Dedifferentiated amniotic fluid mesenchymal stem cell (primary cell): ENCODE results near the gene CDH3.

ENCODE experiments used
- DNase-seq: peaks from one replicate; pipeline ENCODE4 v3.0.0-alpha.2; 2016; ENCODE audit errors: extremely low spot score

The CDH3 gene

GRCh38 chr16:68644715-68645493, at the start of gene CDH3:
TSS of gene CDH3 (plus strand) at chr16:68645310. CDS start at chr16:68645380, 70 bp downstream.
- DNase-seq, result no peak

DNA sequence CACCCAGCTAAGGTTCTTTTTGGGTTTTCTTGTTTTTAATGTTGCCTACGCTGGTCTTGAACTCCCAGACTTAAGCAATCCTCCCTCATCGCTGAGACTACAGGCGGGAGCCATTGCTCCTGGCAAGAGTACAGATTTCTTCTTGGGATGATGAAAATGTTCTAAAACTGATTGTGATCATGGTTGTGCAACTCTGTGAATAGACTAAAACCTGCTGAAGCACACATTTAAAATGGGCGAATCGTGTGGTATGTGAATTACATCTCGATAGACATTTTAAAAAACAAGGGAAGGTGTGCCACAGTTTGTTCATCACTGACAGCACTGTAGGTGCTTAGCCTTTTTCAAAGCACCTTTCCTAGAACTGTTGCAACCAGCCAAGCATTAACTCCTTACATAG, 48.8 kb upstream of the CDH3 start:
- no peak for DNase-seq

DNA sequence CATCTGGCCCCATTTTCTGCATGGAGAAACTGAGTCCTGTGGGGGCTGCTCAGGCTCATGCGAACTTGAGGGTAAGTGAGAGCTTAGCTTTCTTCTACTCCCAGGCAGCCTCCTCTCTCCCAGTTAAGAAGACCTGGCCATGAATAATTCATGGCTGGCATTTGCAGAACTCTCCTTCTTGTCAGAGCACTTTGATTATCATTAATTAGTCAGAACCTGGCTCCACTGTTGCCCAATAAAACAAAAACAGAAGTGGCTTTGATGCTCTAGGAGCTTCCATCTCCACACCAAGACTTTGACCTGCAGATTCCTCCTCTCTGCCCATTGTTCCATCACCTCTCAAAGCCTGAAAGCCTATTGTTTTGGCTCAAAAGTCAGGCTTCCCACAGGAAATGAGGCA, 45.5 kb upstream of the CDH3 start:
- no peak for DNase-seq

- DNase-seq, result no peak
These were observed 39.4 kb upstream of the CDH3 start for GRCh38 chr16:68605746-68606145.

GRCh38 chr16:68607443-68607842, 37.7 kb upstream of the CDH3 start:
- no peak for DNase-seq

DNA sequence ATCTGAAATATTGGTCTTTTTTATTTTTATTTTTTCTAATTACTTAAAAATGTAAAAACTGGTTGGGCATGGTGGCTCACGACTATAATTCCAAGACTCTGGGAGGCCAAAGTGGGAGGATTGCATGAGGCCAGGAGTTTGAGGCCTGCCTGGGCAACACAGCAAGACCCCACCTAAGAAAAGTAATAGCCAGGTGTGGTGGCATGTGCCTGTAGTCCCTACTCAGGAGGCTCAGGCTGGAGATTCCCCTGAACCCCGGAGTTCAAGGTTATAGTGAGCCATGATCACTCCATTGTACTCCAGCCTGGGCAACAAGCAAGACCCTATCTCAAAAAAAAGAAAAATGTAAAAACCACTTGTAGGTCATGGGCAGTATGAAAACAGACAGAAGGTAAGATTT, 36.8 kb upstream of the CDH3 start:
- DNase-seq, result no peak

GRCh38 chr16:68612996-68613395, 32.1 kb upstream of the CDH3 start:
- DNase-seq, result no peak

GRCh38 chr16:68617734-68618133, 27.4 kb upstream of the CDH3 start:
- no peak for DNase-seq

GRCh38 chr16:68626557-68626956, 18.6 kb upstream of the CDH3 start:
- DNase-seq, result no peak

DNA sequence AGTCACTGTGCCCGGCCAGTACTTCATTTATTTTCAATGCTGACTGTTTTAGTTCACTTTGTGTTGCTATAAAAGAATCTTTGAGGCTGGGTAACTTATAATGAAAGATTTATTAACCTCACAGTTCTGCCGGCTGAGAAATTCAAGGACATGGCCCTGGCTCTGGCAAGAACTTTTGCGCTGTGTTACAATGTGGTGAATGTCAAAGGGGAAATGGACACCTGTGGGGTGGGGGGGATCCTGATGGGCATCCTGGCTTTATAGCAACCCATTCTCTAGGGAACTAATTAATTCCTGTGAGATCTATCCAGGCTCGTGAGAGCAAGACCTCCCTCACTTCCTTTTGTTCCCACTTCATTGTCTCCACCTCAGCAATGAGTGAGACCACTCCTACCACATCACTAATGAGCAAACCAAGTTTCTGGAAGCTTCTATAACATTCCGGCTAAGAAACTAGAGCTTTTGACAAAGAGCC, 17.1 kb upstream of the CDH3 start:
- no peak for DNase-seq

GRCh38 chr16:68629351-68629910, 15.7 kb upstream of the CDH3 start:
- no peak for DNase-seq

DNA sequence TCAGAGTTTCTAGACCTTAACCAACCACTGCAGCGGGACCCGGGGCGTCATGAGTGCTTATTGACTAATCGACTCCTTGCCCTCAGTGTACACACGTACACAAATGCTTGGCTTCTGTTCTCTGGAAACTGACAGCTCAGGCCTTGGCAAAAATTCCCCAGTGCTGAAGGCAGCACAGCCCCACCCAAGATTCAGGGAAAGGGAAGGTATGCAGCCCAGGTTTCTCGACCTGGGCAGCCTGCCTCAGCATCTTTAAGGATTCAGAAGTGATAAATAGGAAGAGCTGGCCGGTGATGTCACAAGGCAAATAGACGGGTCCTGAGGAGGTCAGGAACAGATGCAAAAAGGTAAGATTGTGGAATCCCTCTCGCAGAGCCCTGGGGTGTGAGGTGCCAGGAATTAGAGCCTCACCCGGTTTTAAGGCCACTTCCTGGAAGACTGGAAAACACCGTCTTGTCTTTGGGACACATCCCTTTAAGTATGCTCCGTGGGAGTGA, 9.0 kb upstream of the CDH3 start:
- DNase-seq, result no peak

GRCh38 chr16:68636818-68637217, 8.3 kb upstream of the CDH3 start:
- DNase-seq, result no peak

DNA sequence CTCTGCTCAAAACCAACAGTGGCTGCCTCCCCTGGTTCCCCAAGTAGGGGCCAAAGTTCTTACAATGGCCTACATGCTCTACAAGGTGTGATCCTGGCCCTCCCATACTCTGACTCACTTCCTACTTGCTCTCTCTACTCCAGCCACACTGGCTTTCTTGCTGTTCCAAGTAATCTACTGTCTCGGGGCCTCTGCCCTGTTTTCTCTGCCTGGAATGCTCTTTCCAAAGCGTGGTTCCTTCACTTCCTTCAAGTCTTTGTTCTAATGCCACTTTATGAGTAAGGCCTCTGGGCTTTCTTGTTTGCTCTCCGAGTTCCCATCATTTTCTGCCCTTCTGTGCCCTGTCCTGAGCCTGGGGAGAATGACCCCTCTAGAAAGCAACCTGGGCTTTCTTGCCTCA, 4.1 kb upstream of the CDH3 start:
- DNase-seq, result no peak

- DNase-seq, result no peak
These were observed 3.1 kb upstream of the CDH3 start for GRCh38 chr16:68642047-68642435.

DNA sequence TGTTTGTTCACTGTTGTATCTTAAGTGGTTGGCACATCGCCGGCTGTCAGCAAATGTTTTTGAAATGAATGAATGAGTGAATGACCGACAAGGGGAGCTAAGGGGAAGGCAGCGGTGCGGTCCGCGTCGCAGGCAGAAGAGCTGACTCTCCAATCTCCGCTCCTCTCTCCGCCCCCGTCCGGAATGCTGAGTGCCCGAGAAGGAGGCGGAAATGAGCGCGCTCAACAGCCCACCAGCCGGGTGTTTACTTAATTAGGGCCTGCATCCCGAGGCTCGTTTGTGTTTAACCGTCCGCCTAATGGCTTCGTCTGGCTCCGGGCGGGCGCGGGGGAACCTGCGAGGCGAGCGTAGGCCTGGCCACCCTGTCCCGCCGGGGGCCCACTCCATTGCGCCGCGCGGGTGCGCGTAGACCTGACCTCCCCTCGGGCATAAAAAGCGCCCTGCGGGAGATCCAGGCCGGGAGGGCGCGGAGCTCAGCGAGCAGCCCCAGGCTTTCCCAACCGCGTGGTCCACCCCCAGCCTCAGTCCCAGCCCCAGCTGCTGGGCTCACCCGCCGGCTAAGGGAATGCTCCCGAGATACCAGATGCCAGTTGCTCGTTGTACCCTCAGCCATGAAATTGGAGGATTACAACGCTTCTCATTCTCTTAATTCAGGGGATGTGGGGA, 2.5 kb upstream of the CDH3 start:
- DNase-seq, result no peak

DNA sequence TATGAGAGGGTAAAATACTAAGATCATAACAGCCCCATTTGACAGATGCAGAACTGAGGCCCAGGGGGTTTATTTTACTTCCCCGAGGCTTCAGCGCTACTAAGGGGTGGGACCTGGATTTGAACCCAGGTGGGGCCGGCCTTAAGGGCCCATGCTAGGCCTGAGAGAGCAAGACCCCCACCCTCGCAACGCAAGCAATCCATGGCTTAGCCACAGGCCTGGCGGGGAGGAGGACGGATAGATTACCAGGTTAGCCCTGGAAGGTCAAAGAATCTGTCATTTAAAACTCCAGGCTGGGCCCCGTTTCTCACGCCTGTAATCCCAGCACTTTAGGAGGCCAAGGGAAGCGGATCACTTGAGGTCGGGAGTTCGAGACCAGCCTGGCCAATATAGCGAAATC, 1.9 kb upstream of the CDH3 start:
- DNase-seq, result no peak

- DNase-seq, result no peak
These were observed 1.3 kb upstream of the CDH3 start for GRCh38 chr16:68643847-68644246.

- DNase-seq, result no peak
These were observed 814 bp upstream of the CDH3 start for GRCh38 chr16:68644296-68644695.

DNA sequence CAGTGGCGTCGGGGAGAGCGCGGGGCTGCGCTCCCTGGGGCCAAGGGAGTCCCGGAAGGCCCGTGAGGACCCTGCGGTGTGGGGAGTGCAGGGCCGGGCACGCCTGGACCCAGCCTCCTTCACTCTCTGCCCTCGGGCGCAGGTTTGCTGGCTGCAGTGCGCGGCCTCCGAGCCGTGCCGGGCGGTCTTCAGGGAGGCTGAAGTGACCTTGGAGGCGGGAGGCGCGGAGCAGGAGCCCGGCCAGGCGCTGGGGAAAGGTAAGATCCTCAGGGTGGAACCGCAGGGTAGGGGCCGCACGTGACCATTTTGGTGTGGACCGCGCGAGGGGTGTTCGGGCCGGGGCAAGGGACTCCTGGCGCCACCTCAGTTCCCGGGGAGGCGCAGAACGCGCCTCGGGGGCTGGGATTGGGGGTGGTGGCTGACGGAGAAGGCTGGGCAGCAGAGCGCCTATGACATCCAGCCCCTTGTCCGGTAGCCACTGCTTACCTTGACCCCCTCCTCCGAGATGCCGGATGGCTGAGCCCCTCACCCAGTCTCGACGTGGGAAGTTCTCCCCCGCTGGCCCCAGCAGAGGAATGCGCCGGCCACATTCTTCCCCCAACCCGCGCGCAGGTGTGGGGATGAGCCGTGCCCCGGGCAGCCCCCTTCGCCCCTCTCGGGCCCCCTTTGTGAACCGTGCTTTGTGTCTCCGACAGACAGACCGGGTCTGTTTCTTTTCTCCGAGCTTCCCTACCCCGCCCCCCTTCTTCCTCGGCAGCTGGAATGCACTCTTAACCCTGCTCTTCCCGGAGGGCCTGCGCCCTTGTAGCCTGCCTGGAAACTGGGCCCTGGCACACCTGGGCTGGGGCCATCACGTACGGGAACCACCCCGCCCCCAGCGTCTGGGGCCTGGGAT, 631 bp downstream of the CDH3 start:
- DNase-seq, result no peak

DNA sequence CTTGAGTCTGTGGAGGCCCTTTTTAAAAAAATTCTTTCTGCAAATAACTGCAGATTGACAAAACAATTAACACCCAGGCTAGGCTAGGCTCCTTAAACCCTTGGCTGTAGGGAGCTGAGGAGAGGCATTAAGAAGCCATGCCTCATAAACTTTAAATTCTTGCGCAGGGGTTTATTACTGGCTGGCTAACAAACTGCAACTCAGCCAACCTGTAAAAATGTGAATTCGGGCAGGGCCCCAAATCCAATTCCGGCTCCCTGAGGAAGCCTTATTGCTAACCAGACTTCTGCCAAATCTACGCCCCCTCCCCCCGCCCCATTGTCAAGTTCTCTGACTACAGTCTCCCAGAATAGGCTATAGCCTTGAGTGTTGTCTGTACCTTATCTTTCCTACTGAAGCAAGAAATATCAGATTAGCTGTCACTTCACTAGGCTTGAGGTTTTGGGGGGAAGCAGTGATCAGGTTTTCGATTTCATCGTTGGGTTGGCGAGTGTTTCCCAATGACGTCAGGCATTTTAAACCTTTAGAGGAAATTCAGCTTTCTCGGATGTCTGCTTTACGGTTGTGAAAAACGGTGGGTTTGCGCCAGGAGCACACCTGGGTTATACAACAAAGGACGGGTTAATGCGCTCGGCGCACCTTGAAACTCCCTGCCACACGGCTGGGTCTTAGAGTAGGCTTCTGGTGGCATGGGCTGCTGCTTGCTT, 2.0 kb downstream of the CDH3 start:
- DNase-seq, result no peak
